ENCODE data around the gene IFTAP. TPM values are rescaled to one million over a fixed set of nuclear protein-coding genes. Genes with fewer than 3 reads are reported as not detected.

Gene IFTAP
- total RNA-seq, 2 donors from 2014 or later: 18.3 to 41.0 TPM

- Histone ChIP-seq H3K9me3 (no peaks in the 10 kb centered on the region), H3K27me3 (replicated peaks; ENCODE audit: insufficient read depth) (no peaks in the 10 kb centered on the region), H3K36me3 (no peaks in the 10 kb centered on the region), H3K27ac (no peak overlapping the region), H3K4me3 (no peak overlapping the region), H3K4me1 (ENCODE audit: control insufficient read depth in 1 of 2, low read depth in 2 of 2) (peaks cover 0 to 3% of the 10 kb centered on the region in 2 donors)
- no peak for DNase-seq (ENCODE audit: low spot score)
- no peak for TF ChIP-seq CTCF (IDR thresholded peaks at IDR 0.05)
- no peak for ATAC-seq (ENCODE audit: insufficient number of reproducible peaks, low FRiP score, low read depth)
Measured at GRCh38 chr11:36583667-36584066, 10.6 kb upstream of the IFTAP start.

- Histone ChIP-seq H3K4me3 (no peak overlapping the region), H3K27me3 (replicated peaks; ENCODE audit: insufficient read depth) (no peaks in the 10 kb centered on the region), H3K27ac (no peak overlapping the region), H3K4me1 (ENCODE audit: control insufficient read depth in 1 of 2, low read depth in 2 of 2) (no peaks in the 10 kb centered on the region), H3K9me3 (no peaks in the 10 kb centered on the region), H3K36me3 (no peaks in the 10 kb centered on the region)
- no peak for TF ChIP-seq CTCF (IDR thresholded peaks at IDR 0.05)
- DNase-seq (ENCODE audit: low spot score) (no peak), ATAC-seq (ENCODE audit: insufficient number of reproducible peaks, low FRiP score, low read depth) (no peak)
Measured at GRCh38 chr11:36586543-36586942, 7.8 kb upstream of the IFTAP start.

- no peaks in the 10 kb centered on the region for H3K9me3 ChIP-seq
- H3K36me3 ChIP-seq: no peaks in the 10 kb centered on the region
- H3K4me3 ChIP-seq: no peak overlapping the region
- no peak for TF ChIP-seq CTCF (IDR thresholded peaks at IDR 0.05)
- DNase-seq (ENCODE audit: low spot score) (no peak), ATAC-seq (ENCODE audit: insufficient number of reproducible peaks, low FRiP score, low read depth) (no peak)
- no peaks in the 10 kb centered on the region for H3K27me3 ChIP-seq (replicated peaks; ENCODE audit: insufficient read depth)
- no peak overlapping the region for H3K27ac ChIP-seq
- H3K4me1 ChIP-seq (ENCODE audit: control insufficient read depth in 1 of 2, low read depth in 2 of 2): no peaks in the 10 kb centered on the region
Measured at GRCh38 chr11:36588099-36588498, 6.2 kb upstream of the IFTAP start.

- Histone ChIP-seq H3K27ac (no peak overlapping the region), H3K4me3 (no peak overlapping the region), H3K27me3 (replicated peaks; ENCODE audit: insufficient read depth) (no peaks in the 10 kb centered on the region), H3K9me3 (no peaks in the 10 kb centered on the region), H3K4me1 (ENCODE audit: control insufficient read depth in 1 of 2, low read depth in 2 of 2) (peaks cover 6% of the 10 kb centered on the region in 2 donors), H3K36me3 (no peaks in the 10 kb centered on the region)
- no peak for TF ChIP-seq CTCF (IDR thresholded peaks at IDR 0.05)
- no peak for DNase-seq (ENCODE audit: low spot score)
- ATAC-seq (ENCODE audit: insufficient number of reproducible peaks, low FRiP score, low read depth): no peak
Measured at GRCh38 chr11:36590513-36590912, 3.8 kb upstream of the IFTAP start.

- Histone ChIP-seq H3K9me3 (no peaks in the 10 kb centered on the region), H3K4me3 (no peak overlapping the region), H3K27me3 (replicated peaks; ENCODE audit: insufficient read depth) (no peaks in the 10 kb centered on the region), H3K4me1 (ENCODE audit: control insufficient read depth in 1 of 2, low read depth in 2 of 2) (peaks cover 7 to 9% of the 10 kb centered on the region in 2 donors), H3K27ac (no peak overlapping the region), H3K36me3 (no peaks in the 10 kb centered on the region)
- no peak for TF ChIP-seq CTCF (IDR thresholded peaks at IDR 0.05)
- DNase-seq (ENCODE audit: low spot score): no peak
- ATAC-seq (ENCODE audit: insufficient number of reproducible peaks, low FRiP score, low read depth): no peak
Measured at GRCh38 chr11:36591433-36591832, 2.9 kb upstream of the IFTAP start.

Measured in thoracic aorta (tissue), 2 donors.